HG02885 (cell line): ENCODE results near the gene OR2AG2.

Experiments used
- ATAC-seq: cut with Tn5 transposase; IDR thresholded peaks from one replicate; pipeline ENCODE4 v1.9.1; 2021; ENCODE audit warnings: mild to moderate bottlenecking; ENCODE audit not compliant: unreplicated experiment, poor library complexity

Gene OR2AG2

GRCh38 chr11:6745018-6745417 lies 26.8 kb downstream of the OR2AG2 start:
- no peak for ATAC-seq

DNA sequence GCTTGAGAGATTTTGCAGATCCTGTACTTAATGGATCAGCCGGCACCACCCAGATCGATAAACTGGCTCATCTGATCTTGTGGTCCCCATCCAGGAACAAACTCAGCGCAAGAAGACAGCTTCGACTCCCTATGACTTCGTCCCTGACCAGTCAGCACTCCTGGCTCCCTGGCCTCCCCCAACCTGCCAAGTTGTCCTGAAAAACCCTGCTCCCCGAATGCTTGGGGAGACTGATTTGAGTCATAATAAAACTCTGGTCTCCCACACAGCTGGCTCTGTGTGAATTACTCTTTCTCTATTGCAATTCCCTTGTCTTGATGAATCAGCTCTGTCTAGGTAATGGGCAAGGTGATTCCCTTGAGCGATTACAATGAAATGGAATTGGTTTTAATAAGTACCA lies 29.5 kb downstream of the OR2AG2 start:
- no peak for ATAC-seq

DNA sequence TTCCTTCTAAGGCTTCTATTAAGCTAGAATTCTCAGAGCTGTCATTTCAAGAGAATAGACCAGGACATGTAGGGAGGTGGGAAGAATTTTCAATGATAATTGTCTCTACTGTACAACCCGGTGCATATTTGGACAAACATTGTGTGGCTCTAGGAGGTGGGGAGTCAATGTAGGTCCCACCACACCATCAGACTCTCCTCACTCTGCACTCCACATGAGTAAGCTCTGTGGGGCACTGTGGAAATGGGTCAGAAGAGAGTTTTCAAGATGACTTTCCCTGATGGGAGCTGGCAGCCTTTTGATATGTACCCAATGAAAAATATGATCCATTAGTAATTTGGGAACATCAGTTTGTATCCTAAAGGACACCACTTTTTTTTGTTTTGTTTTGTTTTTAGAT lies 33.2 kb downstream of the OR2AG2 start:
- ATAC-seq = no peak

- ATAC-seq = peak; percentile 84
These were observed 33.8 kb downstream of the OR2AG2 start for GRCh38 chr11:6737872-6738466.

GRCh38 chr11:6736495-6737121 lies 35.2 kb downstream of the OR2AG2 start:
- no peak for ATAC-seq

DNA sequence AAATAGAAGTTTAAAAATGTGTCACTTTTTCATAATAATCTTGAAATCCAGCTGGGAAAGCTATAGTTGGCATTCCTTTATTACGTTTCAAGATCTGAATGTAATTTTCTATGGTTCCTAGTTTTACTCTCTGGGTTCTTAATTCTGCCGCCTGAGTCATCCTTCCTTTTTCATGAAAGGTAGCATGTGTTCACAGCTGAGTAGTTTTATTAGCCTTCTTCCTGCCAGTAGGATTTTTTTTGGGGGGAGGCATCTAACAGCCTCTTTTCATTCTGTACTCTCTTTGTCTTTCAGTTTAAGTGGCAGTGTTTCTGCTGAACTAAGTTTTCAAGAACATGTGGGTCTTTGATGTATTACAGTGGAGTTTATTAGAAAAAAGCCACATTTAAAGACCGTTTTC lies 36.5 kb downstream of the OR2AG2 start:
- no peak for ATAC-seq

- no peak for ATAC-seq
These were observed 37.2 kb downstream of the OR2AG2 start for GRCh38 chr11:6734616-6735015.

- ATAC-seq = no peak
These were observed 38.2 kb downstream of the OR2AG2 start for GRCh38 chr11:6733326-6734275.

- no peak for ATAC-seq
These were observed 43.6 kb downstream of the OR2AG2 start for GRCh38 chr11:6727971-6728760.

DNA sequence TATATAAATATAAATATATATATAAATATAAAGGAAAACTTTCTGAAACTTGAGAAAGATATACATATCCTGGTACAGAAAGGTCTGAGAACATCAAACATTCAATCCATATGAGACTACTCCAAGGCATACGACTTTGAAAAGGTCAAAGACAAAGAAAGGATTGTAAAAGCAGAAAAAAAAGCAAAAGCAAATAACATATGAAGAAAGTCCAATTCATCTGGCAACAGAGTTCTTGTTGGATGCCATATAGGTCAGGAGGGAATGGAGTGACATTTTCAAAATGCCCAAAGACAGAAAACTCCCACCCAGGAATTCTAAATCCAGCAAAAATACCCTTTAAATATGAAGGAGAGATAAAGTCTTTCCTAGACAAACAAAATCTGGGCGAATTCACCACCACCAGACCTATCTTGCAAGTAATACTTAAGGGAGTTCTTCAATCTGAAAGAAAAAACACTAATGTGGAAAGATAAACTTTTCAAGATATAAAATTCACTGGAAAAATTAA lies 46.3 kb downstream of the OR2AG2 start:
- no peak for ATAC-seq

- ATAC-seq = no peak
These were observed 47.8 kb downstream of the OR2AG2 start for GRCh38 chr11:6724013-6724412.

DNA sequence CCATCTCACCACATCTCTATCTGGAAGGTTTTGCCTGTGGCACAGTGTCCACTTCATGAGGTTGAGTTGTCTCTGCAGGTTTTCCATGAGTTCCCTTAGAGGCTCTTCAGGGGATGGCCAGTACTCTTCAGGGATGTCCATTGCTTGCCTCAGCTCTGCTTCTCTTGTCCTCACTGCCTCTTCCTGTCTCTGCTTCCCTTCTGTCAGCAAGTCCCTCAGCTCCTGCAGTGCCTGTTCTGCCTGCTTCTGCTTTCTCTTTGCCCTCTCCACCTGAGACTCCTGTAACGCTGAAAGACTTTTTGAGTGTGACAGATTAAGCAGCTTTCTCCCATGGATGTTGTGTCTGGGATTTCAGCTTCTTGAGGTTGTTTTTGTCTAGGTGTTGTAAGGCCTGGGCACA lies 50.4 kb downstream of the OR2AG2 start:
- ATAC-seq = no peak

DNA sequence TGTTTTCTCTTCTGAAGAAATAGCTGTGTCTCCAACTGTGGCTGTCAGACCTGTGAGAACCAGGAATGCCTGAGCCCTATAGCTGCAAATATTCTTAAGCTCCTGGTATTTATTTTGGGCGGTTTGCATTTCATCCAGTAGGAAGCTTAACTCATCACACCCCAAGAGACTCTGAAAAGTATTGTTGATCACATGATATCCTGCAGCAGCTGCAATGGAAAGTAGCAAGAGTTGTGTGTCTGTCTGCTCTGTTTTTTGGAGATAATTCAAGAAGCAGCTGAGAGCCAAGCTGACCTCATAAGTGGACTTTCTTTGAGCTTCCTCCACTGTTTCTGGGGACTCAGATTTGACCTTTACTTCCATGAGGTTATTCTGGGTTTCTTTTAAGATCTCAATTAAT lies 52.2 kb downstream of the OR2AG2 start:
- no peak for ATAC-seq

- ATAC-seq = no peak
These were observed 54.4 kb downstream of the OR2AG2 start for GRCh38 chr11:6717426-6717825.
